Trophoblast cell (in vitro differentiated cells and primary cell): ENCODE results near the gene RBBP7.

ENCODE experiments used
- DNase-seq, 2 donors: peaks; one replicate each; pipeline ENCODE4 v3.0.0-alpha.2; 2016
- H2AFZ ChIP-seq: 2 replicates; pipeline ENCODE4 v1.6.1; 2013; ENCODE audit warnings: low read length, moderate library complexity, mild to moderate bottlenecking; ENCODE audit not compliant: insufficient read depth, poor library complexity
- H2AK5ac ChIP-seq: 2 replicates; pipeline ENCODE4 v1.6.1; 2013; ENCODE audit warnings: mild to moderate bottlenecking, low read length
- H2BK120ac ChIP-seq: 2 replicates; pipeline ENCODE4 v1.6.1; 2013; ENCODE audit warnings: low read length, mild to moderate bottlenecking, moderate library complexity; ENCODE audit not compliant: insufficient read depth, poor library complexity
- H2BK12ac ChIP-seq: 2 replicates; pipeline ENCODE4 v1.6.1; 2013; ENCODE audit warnings: mild to moderate bottlenecking, low read length, moderate library complexity
- H2BK5ac ChIP-seq: 2 replicates; pipeline ENCODE4 v1.6.1; 2013; ENCODE audit warnings: low read length, low read depth, moderate library complexity, mild to moderate bottlenecking; ENCODE audit not compliant: poor library complexity
- H3K14ac ChIP-seq: 2 replicates; pipeline ENCODE4 v1.6.1; 2013; ENCODE audit warnings: mild to moderate bottlenecking, low read length
- H3K18ac ChIP-seq: 2 replicates; pipeline ENCODE4 v1.6.1; 2013; ENCODE audit warnings: mild to moderate bottlenecking, low read length
- H3K23ac ChIP-seq: 2 replicates; pipeline ENCODE4 v1.6.1; 2013; ENCODE audit warnings: low read length
- H3K27ac ChIP-seq: 2 replicates; pipeline ENCODE4 v1.5.1; 2013; ENCODE audit warnings: low read depth, mild to moderate bottlenecking, inconsistent platforms, low read length, moderate library complexity
- H3K27me3 ChIP-seq: 2 replicates; pipeline ENCODE4 v1.6.1; 2013; ENCODE audit warnings: inconsistent platforms, mild to moderate bottlenecking, low read length, moderate library complexity; ENCODE audit not compliant: insufficient read depth
- H3K36me3 ChIP-seq, 2 experiments: 1 replicate in 1 of 2; 2 replicates in 1 of 2; pipeline ENCODE4 v1.6.1; 2013; ENCODE audit warnings: low read length in 2 of 2, mild to moderate bottlenecking in 2 of 2, moderate library complexity in 1 of 2; ENCODE audit not compliant: insufficient read depth in 2 of 2, control insufficient read depth in 1 of 2
- H3K4ac ChIP-seq: 2 replicates; pipeline ENCODE4 v1.6.1; 2013; ENCODE audit warnings: low read depth, mild to moderate bottlenecking, low read length, moderate library complexity
- H3K4me1 ChIP-seq, 2 experiments: 1 replicate in 1 of 2; 2 replicates in 1 of 2; pipeline ENCODE4 v1.6.1; 2013; ENCODE audit warnings: low read length in 2 of 2, mild to moderate bottlenecking in 2 of 2, moderate library complexity in 1 of 2; ENCODE audit not compliant: insufficient read depth in 2 of 2, control insufficient read depth in 1 of 2
- H3K4me2 ChIP-seq: 2 replicates; pipeline ENCODE4 v1.6.1; 2013; ENCODE audit warnings: inconsistent platforms, mild to moderate bottlenecking, low read length, moderate library complexity
- H3K4me3 ChIP-seq: 2 replicates; pipeline ENCODE4 v1.5.1; 2013; ENCODE audit warnings: mild to moderate bottlenecking, low read depth, low read length, inconsistent platforms
- H3K79me1 ChIP-seq: one replicate; pipeline ENCODE4 v1.6.1; 2013; ENCODE audit warnings: low read length
- H3K79me2 ChIP-seq: 2 replicates; pipeline ENCODE4 v1.6.1; 2013; ENCODE audit warnings: low read length, mild to moderate bottlenecking; ENCODE audit not compliant: control insufficient read depth, insufficient read depth, poor library complexity
- H3K9ac ChIP-seq: 2 replicates; pipeline ENCODE4 v1.6.1; 2013; ENCODE audit warnings: mild to moderate bottlenecking, low read length
- H3K9me3 ChIP-seq: 2 replicates; pipeline ENCODE4 v1.6.1; 2013; ENCODE audit warnings: low read depth, mild to moderate bottlenecking, control low read depth, inconsistent platforms, low read length; ENCODE audit not compliant: insufficient read depth
- H4K12ac ChIP-seq: 2 replicates; pipeline ENCODE4 v1.6.1; 2013; ENCODE audit warnings: low read depth, mild to moderate bottlenecking, low read length, moderate library complexity
- H4K8ac ChIP-seq: 2 replicates; pipeline ENCODE4 v1.6.1; 2013; ENCODE audit warnings: low read depth, mild to moderate bottlenecking, low read length, moderate library complexity
- H4K91ac ChIP-seq: one replicate; pipeline ENCODE4 v1.6.1; 2013; ENCODE audit warnings: low read depth, mild to moderate bottlenecking, low read length, moderate library complexity
- WGBS: extraction: QIAGEN DNeasy Blood & Tissue Kit; methylation state at CpG from one replicate; pipeline ENCODE4 v1.1.7; 2013; ENCODE audit warnings: missing lambda C conversion rate; ENCODE audit not compliant: insufficient read length, insufficient coverage; ENCODE audit errors: extremely low coverage; 5-methylcytosine and 5-hydroxymethylcytosine counted together

Gene RBBP7

DNA sequence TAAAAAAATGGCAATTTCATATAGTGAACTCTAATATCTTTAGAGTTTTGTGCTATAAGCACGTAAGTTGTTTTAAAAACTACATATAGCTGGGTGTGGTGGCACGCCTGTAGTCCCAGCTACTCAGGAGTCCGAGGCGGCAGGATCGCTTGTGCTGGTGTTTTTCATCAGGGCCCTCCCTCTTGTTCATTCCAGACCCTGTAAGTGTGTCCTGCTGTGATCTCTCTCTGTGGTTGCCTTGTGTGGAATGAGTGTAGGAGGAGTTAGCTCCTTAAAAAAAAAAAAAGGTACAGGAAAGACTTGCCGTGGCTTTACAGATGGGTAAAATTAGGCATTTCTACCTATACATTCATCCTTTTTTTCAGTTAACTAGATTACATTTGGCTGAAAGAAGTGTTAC is 35.4 kb downstream of the RBBP7 start:
- Histone ChIP-seq H4K8ac (no peak overlapping the region), H3K4me3 (no peak overlapping the region), H3K18ac (no peak overlapping the region), H4K12ac (no peak overlapping the region), H3K79me1 (no peaks in the 10 kb centered on the region), H2BK120ac (no peak overlapping the region), H3K9me3 (no peaks in the 10 kb centered on the region), H3K4ac (no peak overlapping the region), H2BK12ac (no peak overlapping the region), H3K36me3 (peaks cover 11 to 15% of the 10 kb centered on the region in 2 experiments), H3K4me2 (no peak overlapping the region), H2BK5ac (no peak overlapping the region), H4K91ac (no peak overlapping the region), H2AK5ac (no peak overlapping the region), H3K4me1 (peaks cover 8 to 15% of the 10 kb centered on the region in 2 experiments), H3K27me3 (no peaks in the 10 kb centered on the region), H3K9ac (no peak overlapping the region), H3K14ac (no peak overlapping the region), H3K27ac (no peak overlapping the region), H3K23ac (no peak overlapping the region), H3K79me2 (no peaks in the 10 kb centered on the region), H2AFZ (no peak overlapping the region)
- DNase-seq = no peak
- WGBS = no CpG with 5 or more reads among the region's 6 CpGs

GRCh38 chrX:16832301-16832700 is 37.9 kb downstream of the RBBP7 start:
- no peak for DNase-seq
- no peak overlapping the region for H3K27ac ChIP-seq
- WGBS = no CpG with 5 or more reads among the region's 5 CpGs
- H2AFZ ChIP-seq = no peak overlapping the region
- H3K36me3 ChIP-seq = peaks cover 6 to 8% of the 10 kb centered on the region in 2 experiments
- H3K79me1 ChIP-seq = no peaks in the 10 kb centered on the region
- no peak overlapping the region for H2BK120ac ChIP-seq
- no peak overlapping the region for H3K9ac ChIP-seq
- H3K14ac ChIP-seq = no peak overlapping the region
- peaks cover 3 to 7% of the 10 kb centered on the region in 2 experiments for H3K4me1 ChIP-seq
- no peak overlapping the region for H4K8ac ChIP-seq
- no peak overlapping the region for H2BK5ac ChIP-seq
- H4K91ac ChIP-seq = no peak overlapping the region
- H2BK12ac ChIP-seq = no peak overlapping the region
- no peaks in the 10 kb centered on the region for H3K27me3 ChIP-seq
- no peak overlapping the region for H3K4ac ChIP-seq
- H2AK5ac ChIP-seq = no peak overlapping the region
- H3K4me2 ChIP-seq = no peak overlapping the region
- no peak overlapping the region for H3K18ac ChIP-seq
- no peak overlapping the region for H3K4me3 ChIP-seq
- no peaks in the 10 kb centered on the region for H3K9me3 ChIP-seq
- H3K79me2 ChIP-seq = no peaks in the 10 kb centered on the region
- no peak overlapping the region for H4K12ac ChIP-seq
- no peak overlapping the region for H3K23ac ChIP-seq

GRCh38 chrX:16828124-16828908 is 41.8 kb downstream of the RBBP7 start:
- Histone ChIP-seq H3K14ac (no peak overlapping the region), H2AK5ac (no peak overlapping the region), H2BK5ac (no peak overlapping the region), H4K8ac (no peak overlapping the region), H2BK120ac (no peak overlapping the region), H3K4ac (no peak overlapping the region), H2AFZ (no peak overlapping the region), H3K27ac (no peak overlapping the region), H4K12ac (no peak overlapping the region), H3K36me3 (peaks cover 3 to 6% of the 10 kb centered on the region in 2 experiments), H3K9ac (no peak overlapping the region), H3K27me3 (no peaks in the 10 kb centered on the region), H3K79me2 (no peaks in the 10 kb centered on the region), H2BK12ac (no peak overlapping the region), H3K79me1 (no peaks in the 10 kb centered on the region), H3K4me2 (no peak overlapping the region), H3K18ac (no peak overlapping the region), H3K23ac (no peak overlapping the region), H3K4me3 (no peak overlapping the region), H4K91ac (no peak overlapping the region), H3K9me3 (no peaks in the 10 kb centered on the region), H3K4me1 (peaks cover 3 to 7% of the 10 kb centered on the region in 2 experiments)
- no CpG with 5 or more reads among the region's 6 CpGs for WGBS
- no peak for DNase-seq

GRCh38 chrX:16827225-16827624 is 42.9 kb downstream of the RBBP7 start:
- H2BK5ac ChIP-seq = no peak overlapping the region
- H4K12ac ChIP-seq = no peak overlapping the region
- H3K79me2 ChIP-seq = no peaks in the 10 kb centered on the region
- H4K8ac ChIP-seq = no peak overlapping the region
- no peak overlapping the region for H3K4me2 ChIP-seq
- H2AK5ac ChIP-seq = no peak overlapping the region
- H3K9me3 ChIP-seq = no peaks in the 10 kb centered on the region
- H2BK120ac ChIP-seq = no peak overlapping the region
- peaks cover under 1 to 7% of the 10 kb centered on the region in 2 experiments for H3K36me3 ChIP-seq
- peaks cover 2 to 4% of the 10 kb centered on the region in 2 experiments for H3K4me1 ChIP-seq
- no peak overlapping the region for H3K18ac ChIP-seq
- no peak overlapping the region for H3K23ac ChIP-seq
- H3K9ac ChIP-seq = no peak overlapping the region
- H2AFZ ChIP-seq = no peak overlapping the region
- H3K14ac ChIP-seq = no peak overlapping the region
- H3K4ac ChIP-seq = no peak overlapping the region
- WGBS = no CpG with 5 or more reads among the region's 2 CpGs
- DNase-seq = no peak
- H4K91ac ChIP-seq = no peak overlapping the region
- no peak overlapping the region for H2BK12ac ChIP-seq
- H3K4me3 ChIP-seq = no peak overlapping the region
- H3K79me1 ChIP-seq = no peaks in the 10 kb centered on the region
- no peaks in the 10 kb centered on the region for H3K27me3 ChIP-seq
- no peak overlapping the region for H3K27ac ChIP-seq
